ENCODE results near the gene TMEM164. TPM values are rescaled to one million over a fixed set of nuclear protein-coding genes. Genes with fewer than 3 reads are reported as not detected.
A peak's percentile ranks its signal among the peaks of the same experiment; 100 is the strongest.

TMEM164 gene
- total RNA-seq, 2 experiments from 2014 or later: 15.9 to 22.2 TPM

DNA sequence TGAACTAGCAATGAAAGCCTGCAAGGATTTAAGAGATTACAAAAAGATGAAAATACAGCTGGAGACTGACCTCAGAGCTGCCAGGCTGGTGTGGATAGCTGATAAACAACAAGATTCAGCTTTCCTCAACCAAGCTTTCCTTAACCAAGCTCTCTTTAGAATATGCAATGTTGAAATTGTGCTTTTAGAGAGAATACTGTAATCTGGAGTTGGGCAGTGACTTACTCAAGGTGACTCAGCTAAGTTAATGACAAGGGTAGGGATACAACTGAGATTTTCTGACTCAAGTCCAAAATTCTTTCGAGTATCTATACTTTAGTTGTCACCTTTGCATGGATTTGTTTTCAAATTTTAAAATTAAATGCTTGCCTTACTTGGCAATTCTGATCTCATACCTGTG lies 217.0 kb downstream of the TMEM164 start:
- DNase-seq: no peak
- Mint-ChIP-seq H3K36me3 (peaks cover 9% of the 10 kb centered on the region), H3K9me3 (ENCODE audit: low read depth) (no peaks in the 10 kb centered on the region), H3K4me1 (peaks cover 12% of the 10 kb centered on the region), H3K27me3 (no peaks in the 10 kb centered on the region), H3K27ac (no peak overlapping the region), H3K4me3 (no peak overlapping the region)
- CTCF ChIA-PET: interaction anchor here (1.5 kb wide), 1 partner anchor 18 kb away, joined by 4 read pairs; no protein-coding TSS in a partner anchor
- ATAC-seq: no peak

DNA sequence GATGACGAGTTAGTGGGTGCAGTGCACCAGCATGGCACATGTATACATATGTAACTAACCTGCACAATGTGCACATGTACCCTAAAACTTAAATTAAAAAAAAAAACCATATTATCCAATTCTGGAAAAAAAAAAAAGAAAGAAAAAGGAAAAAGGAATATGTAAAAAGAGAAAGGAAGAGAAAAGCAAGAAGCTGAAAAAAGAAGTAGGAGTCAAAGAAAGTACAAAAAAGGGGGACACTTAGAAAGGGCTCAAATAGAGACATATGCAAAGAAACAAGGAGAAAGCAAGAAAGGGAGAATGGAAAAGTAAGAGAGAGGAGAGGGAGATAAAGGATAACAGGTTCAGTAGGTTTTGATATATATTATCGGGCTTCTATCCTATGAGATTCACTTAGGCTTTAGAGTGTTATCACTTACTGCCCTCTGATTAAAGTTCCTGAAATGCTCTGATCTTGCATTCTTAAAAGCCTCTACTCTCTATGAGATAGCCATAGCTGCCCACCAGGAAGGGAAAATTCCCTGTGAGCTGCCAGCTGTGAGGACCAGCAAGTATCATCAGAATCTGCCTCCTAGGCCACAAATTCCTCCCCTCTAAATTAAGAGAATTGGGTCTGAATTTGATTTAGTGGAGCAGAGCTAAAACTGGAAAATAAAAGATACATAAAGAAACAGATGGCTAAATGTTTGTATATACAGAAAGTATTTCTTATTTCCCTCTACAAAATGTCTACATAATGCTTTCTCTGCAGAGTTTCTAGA lies 219.8 kb downstream of the TMEM164 start:
- no peaks in the 10 kb centered on the region for H3K27me3 Mint-ChIP-seq
- DNase-seq: no peak
- no peak for ATAC-seq
- H3K4me3 Mint-ChIP-seq: no peak overlapping the region
- H3K4me1 Mint-ChIP-seq: peaks cover 6% of the 10 kb centered on the region
- peaks cover 3% of the 10 kb centered on the region for H3K36me3 Mint-ChIP-seq
- H3K9me3 Mint-ChIP-seq (ENCODE audit: low read depth): no peaks in the 10 kb centered on the region
- no peak overlapping the region for H3K27ac Mint-ChIP-seq
- CTCF ChIA-PET: no interaction called here

DNA sequence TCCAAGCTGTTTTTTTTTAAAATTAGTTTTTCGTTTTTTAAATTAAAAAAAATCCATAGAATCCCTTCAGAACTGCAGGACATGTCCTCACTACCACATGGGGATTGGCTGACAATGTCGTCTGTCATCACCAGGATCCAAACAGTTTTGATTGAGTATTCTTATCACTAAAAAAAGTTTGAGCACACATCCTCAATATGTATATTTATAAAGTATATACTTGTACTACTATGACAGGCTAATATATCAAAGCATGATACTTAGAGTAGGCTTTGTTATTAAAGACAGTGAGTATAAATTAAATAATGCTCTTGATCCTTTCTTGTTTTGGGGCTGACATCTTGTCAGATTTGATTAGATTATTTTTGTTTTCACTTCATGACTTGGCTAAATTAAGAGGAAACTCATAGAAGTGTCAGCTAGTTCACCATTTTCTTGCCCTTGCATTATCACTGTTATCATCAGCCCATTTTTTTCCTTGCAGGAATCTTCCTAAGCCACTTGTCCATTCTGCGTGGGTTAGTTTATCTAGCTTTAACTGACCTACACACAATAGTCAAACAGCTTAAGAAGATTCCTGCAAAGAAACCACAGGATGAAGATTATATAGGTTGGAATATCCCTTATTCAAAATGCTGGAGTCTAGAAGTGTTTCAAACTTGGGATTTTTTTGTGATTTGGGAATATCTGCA lies 222.2 kb downstream of the TMEM164 start:
- no peaks in the 10 kb centered on the region for H3K9me3 Mint-ChIP-seq (ENCODE audit: low read depth)
- peaks cover 4% of the 10 kb centered on the region for H3K4me1 Mint-ChIP-seq
- no peak overlapping the region for H3K4me3 Mint-ChIP-seq
- no peak overlapping the region for H3K27ac Mint-ChIP-seq
- no peak for ATAC-seq
- DNase-seq: no peak
- peaks cover 3% of the 10 kb centered on the region for H3K36me3 Mint-ChIP-seq
- H3K27me3 Mint-ChIP-seq: no peaks in the 10 kb centered on the region
- CTCF ChIA-PET: no interaction called here

DNA sequence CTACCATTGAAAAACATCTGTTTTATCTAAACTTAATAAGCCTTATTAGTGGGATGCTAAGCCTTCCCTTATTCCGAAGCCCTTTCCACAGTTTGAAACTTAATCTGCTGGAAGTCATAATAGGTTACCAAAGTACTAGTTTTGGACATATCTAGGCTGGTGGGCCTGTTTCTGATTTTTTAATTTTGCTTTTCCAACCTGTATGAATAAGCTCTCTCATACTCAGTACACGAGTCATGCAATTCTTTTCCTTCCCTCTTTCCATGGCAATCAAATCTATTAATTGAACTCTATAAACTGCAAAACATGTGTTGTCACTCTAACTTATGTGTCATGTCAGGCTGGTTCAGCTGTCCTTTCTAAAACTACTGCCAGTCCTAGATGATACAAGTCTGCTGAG lies 224.0 kb downstream of the TMEM164 start:
- Mint-ChIP-seq H3K4me1 (peaks cover 12% of the 10 kb centered on the region), H3K27ac (no peak overlapping the region), H3K4me3 (no peak overlapping the region), H3K27me3 (no peaks in the 10 kb centered on the region), H3K36me3 (peaks cover 7% of the 10 kb centered on the region), H3K9me3 (ENCODE audit: low read depth) (no peaks in the 10 kb centered on the region)
- DNase-seq (no peak), ATAC-seq (no peak)
- CTCF ChIA-PET: no interaction called here

Small RNA genes lying within 50 kb of the gene (microRNA-seq; reads per million reads assigned to microRNA genes)
- gene MIR3978 (not detected), gene MIR652 (2,737 reads per million, percentile 90 among the genes with 10 or more reads in this experiment)

All from activated CD8-positive, alpha-beta memory T cell treated with anti-CD3 and anti-CD28 coated beads, Interleukin-2, amount 10 ng/mL, durations not matched to agents 7 days and 5 days (primary cell).